Astrocyte of the cerebellum (primary cell): ENCODE data around the gene LBH.

Experiments used
- DNase-seq: peaks from one replicate; pipeline ENCODE4 v3.0.0-alpha.2; 2011; ENCODE audit warnings: low read depth
- H3K4me3 ChIP-seq: 2 replicates; pipeline ENCODE4 v1.5.1; 2011; ENCODE audit warnings: mild to moderate bottlenecking, low read depth, low read length, moderate library complexity
- in situ Hi-C: cut with HindIII; loops from 2 replicates; pipeline ENCODE4 v1.10.0; 2017; ENCODE audit warnings: low sequenced_read_pairs
- TF ChIP-seq, protein P1 (sequence below): IDR thresholded peaks from 2 replicates; pipeline ENCODE4 v1.5.1; 2012; ENCODE audit warnings: low read length, low read depth, moderate library complexity, mild to moderate bottlenecking; ENCODE audit errors: missing control alignments

LBH gene

DNA sequence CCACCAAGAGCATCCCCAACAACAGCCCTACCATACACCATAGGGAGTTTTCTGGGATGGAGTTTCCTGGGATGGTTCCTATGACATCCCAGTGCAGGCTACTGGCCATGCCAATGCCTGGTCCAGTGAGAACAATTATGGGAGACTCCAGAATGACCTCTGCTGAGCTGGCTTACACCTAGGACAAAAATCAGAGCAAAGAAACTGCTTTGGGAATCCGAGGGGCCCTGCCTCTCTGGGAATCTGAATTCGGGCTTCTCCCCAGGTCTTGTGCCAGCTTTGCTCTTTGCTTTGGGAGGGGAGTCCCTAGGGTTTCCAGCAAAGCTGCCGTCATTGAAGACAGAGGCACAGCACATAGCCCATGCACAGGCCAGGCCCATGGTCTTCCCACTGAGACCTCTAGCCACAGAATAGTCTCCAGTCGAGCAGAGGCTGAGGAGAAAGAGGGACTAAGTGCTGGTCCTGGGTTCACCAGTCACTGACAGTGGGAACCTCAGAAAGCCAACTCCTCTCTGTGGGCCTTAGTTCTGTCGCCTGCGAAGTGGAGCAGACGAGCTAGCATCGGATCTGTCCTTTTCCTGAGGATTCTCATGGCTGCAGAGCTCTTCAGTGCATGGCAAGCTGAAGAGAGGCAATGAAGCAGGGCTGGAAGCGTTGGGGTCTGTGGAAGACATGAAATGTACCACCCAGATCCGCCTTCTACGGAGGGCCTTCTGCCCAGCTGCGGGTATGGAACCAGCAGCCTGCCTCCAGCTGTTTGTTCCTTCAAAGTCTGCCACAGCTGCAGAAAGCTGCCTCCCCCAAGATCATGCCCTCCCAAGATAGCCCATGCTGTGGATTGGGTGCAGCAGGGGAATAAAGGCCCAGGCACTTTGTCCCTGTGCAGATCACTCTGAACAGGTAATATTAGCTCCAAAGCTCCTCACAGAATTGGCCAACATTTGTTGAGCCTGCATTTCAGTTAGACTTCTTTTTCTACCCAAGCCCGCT lies 11.2 kb upstream of the LBH start:
- DNase-seq = no peak
- in situ Hi-C loops = no loop called here
- TF ChIP-seq, protein P1, sequence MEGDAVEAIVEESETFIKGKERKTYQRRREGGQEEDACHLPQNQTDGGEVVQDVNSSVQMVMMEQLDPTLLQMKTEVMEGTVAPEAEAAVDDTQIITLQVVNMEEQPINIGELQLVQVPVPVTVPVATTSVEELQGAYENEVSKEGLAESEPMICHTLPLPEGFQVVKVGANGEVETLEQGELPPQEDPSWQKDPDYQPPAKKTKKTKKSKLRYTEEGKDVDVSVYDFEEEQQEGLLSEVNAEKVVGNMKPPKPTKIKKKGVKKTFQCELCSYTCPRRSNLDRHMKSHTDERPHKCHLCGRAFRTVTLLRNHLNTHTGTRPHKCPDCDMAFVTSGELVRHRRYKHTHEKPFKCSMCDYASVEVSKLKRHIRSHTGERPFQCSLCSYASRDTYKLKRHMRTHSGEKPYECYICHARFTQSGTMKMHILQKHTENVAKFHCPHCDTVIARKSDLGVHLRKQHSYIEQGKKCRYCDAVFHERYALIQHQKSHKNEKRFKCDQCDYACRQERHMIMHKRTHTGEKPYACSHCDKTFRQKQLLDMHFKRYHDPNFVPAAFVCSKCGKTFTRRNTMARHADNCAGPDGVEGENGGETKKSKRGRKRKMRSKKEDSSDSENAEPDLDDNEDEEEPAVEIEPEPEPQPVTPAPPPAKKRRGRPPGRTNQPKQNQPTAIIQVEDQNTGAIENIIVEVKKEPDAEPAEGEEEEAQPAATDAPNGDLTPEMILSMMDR = no peak
- H3K4me3 ChIP-seq = no peak overlapping the region

DNA sequence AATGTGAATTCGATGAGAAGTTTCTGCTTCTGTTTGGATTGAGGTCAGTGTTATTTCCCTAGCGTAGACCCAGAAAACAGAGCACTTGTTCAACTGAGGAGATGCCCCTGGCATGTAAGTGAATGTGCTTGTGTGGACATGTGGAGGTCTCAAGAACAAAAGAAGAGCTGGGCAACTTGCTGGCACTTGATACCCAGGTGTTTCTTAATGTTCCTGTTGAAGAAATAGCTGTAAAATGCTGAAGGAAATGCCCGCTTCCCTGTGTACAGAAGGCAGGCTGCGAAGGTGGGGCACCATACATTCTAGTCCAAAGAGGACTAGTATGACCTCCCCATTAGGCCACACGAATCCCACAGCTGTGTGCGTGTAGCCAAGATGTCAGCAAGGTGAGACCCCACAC lies 9.8 kb upstream of the LBH start:
- in situ Hi-C loops = no loop called here
- H3K4me3 ChIP-seq = no peak overlapping the region
- TF ChIP-seq, protein P1 = no peak
- no peak for DNase-seq

DNA sequence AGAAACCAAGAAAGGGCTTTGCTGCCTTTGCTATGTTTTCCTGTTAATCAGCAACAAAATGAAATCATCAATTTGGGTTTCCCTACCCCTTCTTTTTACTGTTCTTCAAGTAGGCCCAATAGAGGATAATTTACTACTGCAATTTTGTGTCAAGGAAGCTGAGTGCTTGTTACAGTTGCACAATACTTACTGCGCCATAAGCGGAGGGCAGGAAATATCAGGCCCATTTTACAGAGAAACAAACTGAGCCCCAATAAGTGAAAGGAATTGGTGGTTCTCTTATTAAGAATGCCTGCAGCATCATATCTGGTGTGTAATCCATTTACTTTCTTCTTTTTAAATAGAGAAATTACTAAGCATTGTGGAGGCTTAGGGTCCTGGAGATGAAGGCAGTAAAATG lies 9.3 kb upstream of the LBH start:
- in situ Hi-C loops = no loop called here
- TF ChIP-seq, protein P1 = no peak
- no peak for DNase-seq
- H3K4me3 ChIP-seq = no peak overlapping the region

DNA sequence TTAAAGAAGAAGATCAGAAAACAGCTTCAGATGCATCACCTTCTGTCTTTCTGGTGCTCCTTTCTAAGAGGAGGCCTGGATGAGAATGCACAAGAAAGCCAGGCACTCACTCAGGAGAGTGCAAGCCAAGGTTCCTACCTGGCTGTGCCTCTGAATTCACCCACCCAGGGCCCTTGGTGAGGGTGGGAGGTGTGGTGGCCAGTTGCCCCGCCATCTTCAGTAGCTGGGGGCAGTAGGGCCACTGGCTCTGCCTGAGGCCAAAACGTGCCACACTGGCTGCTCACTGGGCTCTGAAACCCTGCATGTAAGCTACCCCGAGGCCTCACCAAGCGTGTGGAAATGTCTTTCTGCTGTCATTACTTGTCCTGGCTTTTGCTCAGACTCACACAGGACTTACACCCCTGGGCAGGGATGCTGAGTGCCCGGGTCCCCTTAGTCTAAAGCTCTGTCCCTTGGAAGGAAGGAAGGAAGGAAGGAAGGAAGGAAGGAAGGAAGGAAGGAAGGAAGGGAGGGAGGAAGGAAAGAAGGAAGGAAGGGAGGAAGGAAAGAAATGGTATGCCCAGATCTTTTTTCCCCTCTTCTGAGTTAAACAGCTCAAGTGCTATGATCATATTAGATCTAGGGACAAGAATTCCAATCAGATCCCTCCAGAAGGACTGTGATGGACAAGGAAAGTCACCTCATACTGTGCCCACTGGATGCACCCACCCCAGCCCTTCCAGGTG lies 8.5 kb upstream of the LBH start:
- in situ Hi-C loops = no loop called here
- no peak overlapping the region for H3K4me3 ChIP-seq
- TF ChIP-seq, protein P1 = no peak
- DNase-seq = no peak

DNA sequence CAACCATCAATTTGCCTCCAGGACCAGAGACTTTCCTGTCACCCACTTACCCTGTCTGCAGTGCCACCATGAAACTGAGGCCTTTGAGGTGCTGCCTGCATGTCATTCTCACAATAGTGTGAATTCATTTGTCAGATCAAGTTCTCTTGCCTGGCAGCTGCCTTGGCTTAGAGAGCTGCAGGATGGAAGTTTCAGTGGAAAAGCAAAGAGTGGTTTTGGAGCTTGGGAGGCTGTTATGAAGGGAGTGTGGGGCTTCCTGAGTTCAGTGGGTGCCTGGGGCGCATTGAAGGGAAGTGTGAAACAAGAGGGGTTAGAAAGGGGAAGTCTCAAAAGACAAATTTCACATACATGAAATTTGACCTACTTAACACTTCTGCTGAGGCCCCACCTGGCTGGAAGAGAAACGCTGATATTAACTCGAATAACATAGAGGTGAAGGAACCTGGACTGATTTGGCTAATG lies 7.9 kb upstream of the LBH start:
- in situ Hi-C loops = no loop called here
- TF ChIP-seq, protein P1 = no peak
- no peak overlapping the region for H3K4me3 ChIP-seq
- no peak for DNase-seq

DNA sequence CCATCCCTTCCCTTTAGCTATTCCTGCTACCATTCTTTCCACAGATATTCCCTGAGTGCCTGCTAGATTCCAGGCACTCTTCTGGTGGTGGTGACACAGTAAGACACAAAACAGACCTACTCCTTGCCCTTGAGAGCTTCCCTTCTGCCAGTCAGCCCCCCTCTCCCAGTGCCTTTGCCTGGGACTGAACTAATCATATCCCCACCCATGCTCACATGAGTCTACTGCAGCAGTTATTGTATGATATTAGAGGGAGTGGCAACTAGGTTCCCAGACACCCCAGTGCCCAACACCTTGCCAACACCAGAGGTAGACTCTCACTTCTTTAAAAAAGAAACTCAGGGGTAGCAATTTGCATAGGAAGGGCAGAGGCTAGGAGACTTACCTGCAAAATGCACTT lies 7.2 kb upstream of the LBH start:
- no peak for DNase-seq
- in situ Hi-C loops = no loop called here
- H3K4me3 ChIP-seq = no peak overlapping the region
- TF ChIP-seq, protein P1 = no peak
